B cell (primary cell): ENCODE results near the gene TUT4. TPM values are rescaled to one million over a fixed set of nuclear protein-coding genes. Genes with fewer than 3 reads are reported as not detected.

ENCODE experiments used
- ATAC-seq: fragments of 200-7000 bp; cut with Tn5 transposase; one replicate; pipeline ENCODE4 v1.10.0; 2021; ENCODE audit warnings: low read depth, mild to moderate bottlenecking, moderate number of reproducible peaks, moderate library complexity
- CTCF ChIA-PET: fragments of 350-600 bp; sonication (Branson Sonifier 250); formaldehyde crosslinking; loops from one replicate; lab custom pipeline; 2021; ENCODE audit warnings: antibody characterized with exemption, inconsistent platforms; lab: Charles Lee
- POLR2A ChIA-PET: fragments of 350-600 bp; sonication (Branson Sonifier 250); formaldehyde crosslinking; loops from one replicate; lab custom pipeline; 2021; ENCODE audit warnings: antibody characterized with exemption; lab: Charles Lee
- DNase-seq: peaks from one replicate; pipeline ENCODE4 v3.0.0; 2013
- H2AFZ ChIP-seq: 2 replicates; pipeline ENCODE4 v1.6.1; 2012; ENCODE audit warnings: mild to moderate bottlenecking, low read depth, low read length; ENCODE audit not compliant: insufficient read depth, poor library complexity, severe bottlenecking
- H3K27ac ChIP-seq, 2 donors: 1 replicate in 1 of 2; 2 replicates in 1 of 2; pipeline ENCODE4 v1.5.1; 2012 to 2013; ENCODE audit warnings: low read length in 2 of 2, mild to moderate bottlenecking in 2 of 2, moderate library complexity in 1 of 2
- H3K27me3 ChIP-seq, 4 experiments: fragments of 200-600 bp in 1 of 4; sonication (generic) in 1 of 4; replicated peaks in 1 of 4; 1 replicate in 2 of 4; 2 replicates in 2 of 4; pipeline versions ENCODE4 v1.6.1 to v1.7.0; 2013 to 2016; ENCODE audit warnings: low read length in 3 of 4, mild to moderate bottlenecking in 2 of 4, mixed read lengths in 1 of 4, moderate library complexity in 1 of 4; ENCODE audit not compliant: insufficient read depth in 4 of 4, control insufficient read depth in 3 of 4; ENCODE audit errors: control extremely low read depth in 1 of 4
- H3K36me3 ChIP-seq, 2 experiments: replicated peaks in 1 of 2; 1 replicate in 1 of 2; 2 replicates in 1 of 2; pipeline versions ENCODE4 v1.6.1 to v1.7.1; 2013; ENCODE audit warnings: low read length in 1 of 2; ENCODE audit not compliant: insufficient read depth in 2 of 2, control insufficient read depth in 1 of 2; ENCODE audit errors: control extremely low read depth in 1 of 2, extremely low read depth in 1 of 2
- H3K4me1 ChIP-seq, 2 donors: fragments of 200-600 bp in 1 of 2; sonication (generic) in 1 of 2; 1 replicate in 1 of 2; 2 replicates in 1 of 2; pipeline versions ENCODE4 v1.5.1 to v1.6.1; 2013 to 2017; ENCODE audit warnings: low read length in 2 of 2; ENCODE audit not compliant: control insufficient read depth in 2 of 2, insufficient read depth in 2 of 2
- H3K4me2 ChIP-seq: replicated peaks from 2 replicates; pipeline ENCODE3; 2012; ENCODE audit warnings: mild to moderate bottlenecking, low read depth, low read length; ENCODE audit not compliant: poor library complexity, severe bottlenecking
- H3K4me3 ChIP-seq, 5 experiments: fragments of 200-600 bp in 1 of 5; sonication (generic) in 1 of 5; 1 replicate in 3 of 5; 2 replicates in 2 of 5; pipeline versions ENCODE4 v1.5.1 to v1.7.0; 2011 to 2016; ENCODE audit warnings: low read length in 4 of 5, mild to moderate bottlenecking in 4 of 5, low read depth in 2 of 5, control low read depth in 1 of 5, moderate library complexity in 1 of 5; ENCODE audit not compliant: insufficient read depth in 1 of 5; ENCODE audit errors: control extremely low read depth in 1 of 5, extremely low read depth in 1 of 5
- H3K79me2 ChIP-seq: fragments of 200-600 bp; sonication (generic); one replicate; pipeline ENCODE4 v1.6.0; 2016; ENCODE audit warnings: low read length; ENCODE audit not compliant: control insufficient read depth, insufficient read depth
- H3K9ac ChIP-seq: fragments of 200-600 bp; sonication (generic); 2 replicates; pipeline ENCODE4 v1.6.1; 2017; ENCODE audit warnings: mild to moderate bottlenecking, low read length, moderate library complexity
- H3K9me3 ChIP-seq, 3 donors: one replicate each; pipeline versions ENCODE4 v1.6.1 to v1.7.1; 2013; ENCODE audit warnings: low read length in 2 of 3; ENCODE audit not compliant: control insufficient read depth in 2 of 3, insufficient read depth in 1 of 3; ENCODE audit errors: control extremely low read depth in 1 of 3
- H4K20me1 ChIP-seq: 2 replicates; pipeline ENCODE4 v1.6.0; 2012; ENCODE audit warnings: mild to moderate bottlenecking, low read length; ENCODE audit not compliant: insufficient read depth, control insufficient read depth, poor library complexity, severe bottlenecking
- H3K27ac Mint-ChIP-seq: one replicate; pipeline ENCODE4 v1.8.0; 2021; ENCODE audit warnings: mixed read lengths
- H3K27me3 Mint-ChIP-seq: one replicate; pipeline ENCODE4 v1.8.0; 2021; ENCODE audit warnings: mixed read lengths
- H3K4me1 Mint-ChIP-seq: one replicate; pipeline ENCODE4 v1.8.0; 2021; ENCODE audit warnings: mixed read lengths
- H3K4me3 Mint-ChIP-seq: one replicate; pipeline ENCODE4 v1.8.0; 2021; ENCODE audit warnings: mixed read lengths
- H3K9me3 Mint-ChIP-seq: one replicate; pipeline ENCODE4 v1.8.0; 2022; ENCODE audit warnings: mixed read lengths; ENCODE audit not compliant: insufficient read depth
- CTCF ChIP-seq: fragments of 200-600 bp; IDR thresholded peaks from one replicate; pipeline ENCODE4 v1.8.0; 2022; ENCODE audit warnings: antibody characterized with exemption, mild to moderate bottlenecking
- EZH2 ChIP-seq: IDR thresholded peaks from 2 replicates; pipeline ENCODE4 v1.6.1; 2012; ENCODE audit warnings: borderline replicate concordance, low read depth, mild to moderate bottlenecking, moderate library complexity, low read length; ENCODE audit not compliant: insufficient read depth, poor library complexity, severe bottlenecking
- WGBS: methylation state at CpG from one replicate; pipeline ENCODE4 v1.1.5; 2013; ENCODE audit warnings: missing lambda C conversion rate; ENCODE audit not compliant: insufficient coverage; 5-methylcytosine and 5-hydroxymethylcytosine counted together
- intact Hi-C: fragments of 100-400 bp; cut with micrococcal nuclease; formaldehyde crosslinking; loops from one replicate; pipeline ENCODE4 v1.10.0; 2022
- polyA plus RNA-seq: library from polyadenylated mRNA; depleted of rRNA; stranded (reverse); fragments of >200 nt; gene quantifications from 2 replicates; pipeline ENCODE4 v1.2.3, GENCODE V29; 2012
- total RNA-seq, 2 donors: library from RNA; stranded (reverse); fragments of 120-200 nt in 1 of 2; gene quantifications; 1 replicate in 1 of 2; 2 replicates in 1 of 2; pipeline versions ENCODE4 v1.2.3 to v1.2.4, GENCODE V29; 2013 to 2022

Gene TUT4
- total and polyA plus RNA-seq, 2 donors (not counting 1 experiment from before 2014, with no cell fraction given), result 76.6 to 248 TPM

- Histone ChIP-seq H3K36me3 (peaks cover 8 to 33% of the 10 kb centered on the region in 2 experiments), H3K9ac (no peak overlapping the region), H3K4me3 (no peak overlapping the region), H4K20me1 (peaks cover 9% of the 10 kb centered on the region), H2AFZ (no peak overlapping the region), H3K79me2 (no peaks in the 10 kb centered on the region), H3K27ac (no peak overlapping the region), H3K4me2 (no peak overlapping the region), H3K4me1 (no peaks in the 10 kb centered on the region), H3K9me3 (no peaks in the 10 kb centered on the region), H3K27me3 (no peaks in the 10 kb centered on the region)
- no peak overlapping the region for H3K4me3 Mint-ChIP-seq
- ATAC-seq (no peak), DNase-seq (no peak)
- no CpG with 5 or more reads among the region's 1 CpG for WGBS
- intact Hi-C loops, result no loop called here
- no peaks in the 10 kb centered on the region for H3K4me1 Mint-ChIP-seq
- ChIA-PET POLR2A (no interaction called here), CTCF (no interaction called here)
- H3K9me3 Mint-ChIP-seq, result no peaks in the 10 kb centered on the region
- no peak overlapping the region for H3K27ac Mint-ChIP-seq
- no peak for TF ChIP-seq CTCF
- no peak for TF ChIP-seq EZH2
- no peaks in the 10 kb centered on the region for H3K27me3 Mint-ChIP-seq
Observed at GRCh38 chr1:52472384-52472783, 80.5 kb downstream of the TUT4 start.

- no peaks in the 10 kb centered on the region for H3K27me3 Mint-ChIP-seq
- H3K4me1 Mint-ChIP-seq, result no peaks in the 10 kb centered on the region
- Histone ChIP-seq H3K27me3 (no peaks in the 10 kb centered on the region), H3K27ac (no peak overlapping the region), H3K9ac (no peak overlapping the region), H3K36me3 (peaks cover 4 to 26% of the 10 kb centered on the region in 2 experiments), H2AFZ (no peak overlapping the region), H3K79me2 (no peaks in the 10 kb centered on the region), H3K9me3 (no peaks in the 10 kb centered on the region), H3K4me3 (no peak overlapping the region), H4K20me1 (peaks cover 9% of the 10 kb centered on the region), H3K4me1 (no peaks in the 10 kb centered on the region), H3K4me2 (no peak overlapping the region)
- ChIA-PET CTCF (no interaction called here), POLR2A (no interaction called here)
- WGBS, result no CpG with 5 or more reads among the region's 2 CpGs
- TF ChIP-seq CTCF (no peak), EZH2 (no peak)
- no peak overlapping the region for H3K27ac Mint-ChIP-seq
- intact Hi-C loops, result no loop called here
- H3K4me3 Mint-ChIP-seq, result no peak overlapping the region
- DNase-seq, result no peak
- no peaks in the 10 kb centered on the region for H3K9me3 Mint-ChIP-seq
- no peak for ATAC-seq
Observed at GRCh38 chr1:52469108-52469507, 83.8 kb downstream of the TUT4 start.
